Stimulated activated CD8-positive, alpha-beta memory T cell treated with anti-CD3 and anti-CD28 coated beads, Interleukin-2, amount 100 ng/mL, for 48 hours (primary cell): ENCODE measurements around the gene PPP5C.
"Not testable (repeated sequence)": the region's sequence is repeated elsewhere in the genome, so short reads cannot be mapped to it uniquely, and the experiment has no call there.

Experiments
- DNase-seq, 2 donors: peaks; one replicate each; pipeline ENCODE4 v3.0.0-alpha.2; 2020; ENCODE audit warnings: low read depth in 2 of 2

The PPP5C gene, protein sequence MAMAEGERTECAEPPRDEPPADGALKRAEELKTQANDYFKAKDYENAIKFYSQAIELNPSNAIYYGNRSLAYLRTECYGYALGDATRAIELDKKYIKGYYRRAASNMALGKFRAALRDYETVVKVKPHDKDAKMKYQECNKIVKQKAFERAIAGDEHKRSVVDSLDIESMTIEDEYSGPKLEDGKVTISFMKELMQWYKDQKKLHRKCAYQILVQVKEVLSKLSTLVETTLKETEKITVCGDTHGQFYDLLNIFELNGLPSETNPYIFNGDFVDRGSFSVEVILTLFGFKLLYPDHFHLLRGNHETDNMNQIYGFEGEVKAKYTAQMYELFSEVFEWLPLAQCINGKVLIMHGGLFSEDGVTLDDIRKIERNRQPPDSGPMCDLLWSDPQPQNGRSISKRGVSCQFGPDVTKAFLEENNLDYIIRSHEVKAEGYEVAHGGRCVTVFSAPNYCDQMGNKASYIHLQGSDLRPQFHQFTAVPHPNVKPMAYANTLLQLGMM

DNA sequence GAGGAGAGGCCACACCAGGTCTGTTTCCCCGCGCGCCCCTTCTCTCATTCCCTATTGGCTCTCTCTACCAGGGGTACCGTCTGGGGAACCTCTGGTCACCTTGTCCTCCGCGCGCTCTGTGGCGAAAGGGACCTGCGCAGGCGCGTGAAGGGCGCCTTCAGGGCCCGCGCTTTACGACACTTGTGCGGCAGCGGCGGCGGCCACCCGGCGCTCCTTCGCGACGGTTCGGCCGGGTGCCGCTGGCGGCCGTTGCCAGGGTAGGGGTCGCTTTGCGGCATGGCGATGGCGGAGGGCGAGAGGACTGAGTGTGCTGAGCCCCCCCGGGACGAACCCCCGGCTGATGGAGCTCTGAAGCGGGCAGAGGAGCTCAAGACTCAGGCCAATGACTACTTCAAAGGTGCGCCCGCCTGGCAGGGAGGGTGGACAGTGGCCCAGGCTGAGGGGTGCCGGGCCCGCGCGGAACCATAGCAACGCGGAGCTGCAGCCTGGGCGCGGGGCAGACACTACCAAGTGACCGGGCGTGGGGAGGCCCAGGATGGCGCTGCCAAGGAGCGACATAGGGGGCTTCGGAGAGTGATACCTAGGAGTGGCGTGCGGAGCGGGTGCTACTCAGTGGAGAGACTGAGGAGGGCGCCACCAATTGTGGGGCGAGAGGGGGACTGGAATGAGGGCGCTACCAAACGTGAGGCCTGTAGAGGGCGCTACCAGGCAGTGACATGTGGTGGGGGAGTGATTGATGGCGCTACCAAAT is at the start of gene PPP5C:
PPP5C (plus strand) TSS at position 267 of the 751 bp plus-strand sequence; CDS start at position 277, 10 bp downstream.
- peak; percentile 87 for DNase-seq

DNA sequence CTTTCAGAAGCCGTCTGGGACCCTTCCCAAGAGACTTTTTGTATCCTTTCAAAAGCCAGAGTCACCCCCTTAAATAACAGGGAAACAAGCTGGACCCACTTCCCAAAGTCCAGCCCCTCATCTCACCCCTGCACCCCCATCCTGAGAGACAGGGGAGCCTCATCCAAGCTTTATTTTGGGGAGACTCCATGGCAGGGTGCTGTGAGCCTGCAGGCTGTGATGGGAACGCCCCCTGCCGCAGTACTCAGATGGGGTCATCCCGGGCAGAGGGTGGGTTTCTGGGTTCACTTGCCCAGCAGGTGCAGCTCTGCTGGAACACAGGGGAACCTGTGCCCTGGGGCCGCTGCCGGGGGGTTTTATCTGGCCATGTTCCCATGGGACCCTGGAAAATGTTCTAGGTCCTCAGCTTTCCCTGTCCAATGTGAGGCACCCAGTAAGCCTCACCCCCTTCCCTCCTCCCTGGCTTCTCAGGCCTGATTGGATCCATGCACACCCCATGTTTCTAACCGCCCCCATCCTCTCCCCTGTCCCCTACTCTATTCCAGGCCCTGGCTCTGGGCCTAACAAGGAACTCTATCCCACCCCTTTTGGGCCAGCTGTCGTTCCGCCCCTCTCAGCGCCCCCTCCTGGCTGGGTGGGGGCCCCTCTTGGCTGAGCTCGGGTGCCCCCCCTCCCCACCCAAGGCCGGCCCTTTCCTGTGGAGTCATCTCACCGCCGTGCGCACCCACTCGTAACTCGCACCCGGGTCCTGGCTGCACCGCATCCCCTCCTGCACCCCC is 49.0 kb upstream of the PPP5C start:
- no peak for DNase-seq

DNA sequence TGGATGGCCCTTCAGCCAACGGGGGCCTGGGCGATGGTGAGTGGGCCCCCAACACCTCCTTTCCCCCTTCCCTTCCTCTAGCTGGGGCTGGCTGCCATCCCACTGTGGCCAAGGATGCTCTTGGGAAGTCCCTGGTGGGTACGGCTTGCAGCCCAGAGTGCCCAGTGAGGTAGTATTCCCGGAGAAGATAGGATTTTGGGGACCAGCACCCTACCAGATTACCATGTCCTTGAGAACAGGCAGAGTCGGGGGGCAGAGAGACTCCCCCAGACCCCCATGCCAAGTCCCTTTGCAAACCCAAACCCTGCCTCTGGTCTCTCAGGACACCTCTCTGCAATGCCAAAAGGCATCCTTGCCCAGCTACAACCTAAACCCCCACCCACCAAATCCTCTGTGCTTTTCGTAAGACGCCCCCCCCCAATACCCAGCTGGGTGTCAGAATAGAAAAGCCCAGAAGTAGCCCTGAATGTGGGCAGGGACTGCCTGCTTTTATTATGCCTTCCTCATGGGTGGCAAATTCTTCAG is 48.3 kb upstream of the PPP5C start:
- no peak for DNase-seq

DNA sequence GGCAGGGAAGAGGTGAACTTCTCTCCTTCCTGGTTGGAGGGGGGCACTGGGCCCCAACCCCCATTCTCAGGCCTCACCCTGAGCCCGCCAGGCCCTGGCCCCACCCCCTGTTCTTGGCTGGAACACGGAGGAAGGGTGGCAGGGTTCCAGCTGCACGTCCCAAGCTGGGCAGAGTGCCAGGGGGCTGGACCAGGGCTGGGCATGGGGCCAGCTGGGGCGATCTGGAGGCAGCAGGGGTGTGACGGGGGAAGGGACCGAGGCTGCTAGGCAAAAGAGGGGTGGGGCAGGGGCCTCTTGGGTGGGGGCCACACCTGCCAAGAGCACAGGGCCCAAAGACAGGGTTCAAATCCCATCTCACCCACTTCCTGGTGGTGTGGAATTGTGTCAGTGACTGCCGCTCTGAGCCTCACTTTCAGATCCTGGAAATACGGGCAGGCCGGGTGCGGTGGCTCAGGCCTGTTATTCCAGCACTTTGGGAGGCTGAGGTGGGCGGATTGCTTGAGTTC is 47.8 kb upstream of the PPP5C start:
- no peak for DNase-seq

DNA sequence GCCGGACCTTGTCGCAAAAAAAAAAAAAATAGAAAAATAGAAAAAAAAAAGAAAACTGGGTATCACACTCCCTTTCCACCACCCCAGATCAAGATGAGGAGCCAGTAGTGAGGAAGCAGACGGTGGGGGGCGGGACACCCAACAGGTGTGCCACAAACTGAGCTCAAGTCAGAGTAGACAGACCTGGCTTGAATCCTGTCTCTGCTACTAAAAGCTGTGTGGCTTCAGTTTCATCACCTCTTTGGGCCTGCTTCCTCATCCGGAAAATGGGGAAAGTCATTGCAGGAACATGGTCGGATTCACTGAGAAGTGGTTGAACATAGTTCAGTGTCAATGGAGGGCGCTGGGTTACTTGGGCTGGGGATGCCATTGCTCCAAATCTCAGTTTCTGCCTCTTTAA is 47.2 kb upstream of the PPP5C start:
- DNase-seq, result no peak

DNA sequence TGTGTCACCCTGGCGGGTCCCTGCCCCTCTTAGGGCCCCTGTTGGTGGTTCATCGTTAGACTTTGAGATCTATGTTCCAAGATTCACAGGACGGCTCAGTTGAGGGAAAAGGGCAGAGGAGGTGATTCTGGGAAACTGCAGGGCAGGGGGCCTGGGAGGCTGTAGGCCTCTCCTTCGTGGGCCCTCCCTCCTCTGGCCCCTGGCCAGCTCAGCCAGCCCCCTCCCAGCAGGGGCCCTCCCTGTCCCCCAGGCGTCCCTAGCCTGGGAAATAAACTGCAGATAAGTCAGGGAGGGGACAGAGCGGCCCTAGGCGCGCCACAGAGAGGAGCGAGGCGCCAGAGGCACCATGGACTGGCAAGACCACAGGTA is 43.6 kb upstream of the PPP5C start:
- no peak for DNase-seq

DNA sequence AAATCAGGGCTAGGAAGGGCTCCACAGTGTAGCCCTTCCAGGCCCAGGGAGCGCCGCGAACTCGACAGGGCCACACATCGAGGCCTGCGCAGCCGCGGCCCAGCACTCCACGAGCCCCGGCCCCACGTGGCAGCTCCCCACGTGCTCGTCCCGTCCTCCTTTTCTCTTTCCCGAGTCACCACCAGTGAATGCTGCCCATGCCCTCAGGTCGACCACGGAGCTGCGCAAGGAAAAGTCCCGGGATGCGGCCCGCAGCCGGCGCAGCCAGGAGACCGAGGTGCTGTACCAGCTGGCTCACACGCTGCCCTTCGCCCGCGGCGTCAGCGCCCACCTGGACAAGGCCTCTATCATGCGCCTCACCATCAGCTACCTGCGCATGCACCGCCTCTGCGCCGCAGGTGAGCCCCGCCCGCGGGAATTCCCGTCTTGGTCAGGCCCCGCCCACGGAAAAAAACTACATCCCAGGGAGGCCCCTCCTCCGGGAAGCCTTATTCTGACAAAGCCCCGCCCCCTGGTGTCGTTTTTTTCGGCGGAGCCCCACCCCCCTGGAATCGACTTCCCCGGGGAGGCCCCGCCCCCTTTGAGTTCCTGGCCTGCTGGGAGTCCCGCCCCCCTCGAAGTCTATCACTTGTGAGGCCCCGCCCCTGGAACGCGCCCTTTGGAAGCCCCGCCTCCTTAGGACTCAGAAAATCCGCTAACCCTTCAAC is 43.0 kb upstream of the PPP5C start:
- DNase-seq, result no peak

DNA sequence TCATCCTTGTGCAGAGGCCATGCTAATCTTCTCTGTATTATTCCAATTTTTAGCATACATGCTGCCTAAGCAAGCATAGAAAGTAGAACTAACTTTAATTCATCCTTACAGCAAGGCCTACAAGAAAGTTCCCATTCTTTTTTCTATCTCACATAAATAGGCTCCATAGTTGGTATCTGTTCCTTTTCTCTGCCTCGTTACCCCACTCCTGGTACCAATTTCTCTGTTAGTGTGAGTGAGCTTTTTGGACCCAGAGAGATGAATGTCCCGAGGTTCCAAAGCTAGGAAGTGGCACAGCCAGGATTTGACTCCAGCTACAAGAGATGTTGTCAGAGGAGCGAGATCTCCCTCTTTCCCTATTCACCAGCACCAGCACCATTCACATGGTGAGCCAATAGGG is 40.4 kb upstream of the PPP5C start:
- no peak for DNase-seq

DNA sequence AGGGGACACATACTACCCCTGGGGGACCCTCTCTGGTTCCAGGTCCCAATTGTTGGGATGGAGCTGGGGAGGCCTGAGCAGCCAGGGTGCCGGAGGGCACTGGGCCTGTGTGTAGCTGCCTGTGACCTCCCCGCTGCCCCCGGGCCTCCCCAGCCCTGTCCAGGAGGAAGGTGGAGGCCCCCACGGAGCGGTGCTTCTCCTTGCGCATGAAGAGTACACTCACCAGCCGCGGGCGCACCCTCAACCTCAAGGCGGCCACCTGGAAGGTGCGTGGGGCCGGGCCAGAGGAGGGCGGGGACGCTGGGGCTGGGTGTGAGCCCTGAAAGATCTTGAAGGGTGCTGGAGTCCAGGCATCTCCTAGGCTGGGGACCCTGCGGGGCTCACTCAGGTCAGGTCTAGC is 38.4 kb upstream of the PPP5C start:
- no peak for DNase-seq

DNA sequence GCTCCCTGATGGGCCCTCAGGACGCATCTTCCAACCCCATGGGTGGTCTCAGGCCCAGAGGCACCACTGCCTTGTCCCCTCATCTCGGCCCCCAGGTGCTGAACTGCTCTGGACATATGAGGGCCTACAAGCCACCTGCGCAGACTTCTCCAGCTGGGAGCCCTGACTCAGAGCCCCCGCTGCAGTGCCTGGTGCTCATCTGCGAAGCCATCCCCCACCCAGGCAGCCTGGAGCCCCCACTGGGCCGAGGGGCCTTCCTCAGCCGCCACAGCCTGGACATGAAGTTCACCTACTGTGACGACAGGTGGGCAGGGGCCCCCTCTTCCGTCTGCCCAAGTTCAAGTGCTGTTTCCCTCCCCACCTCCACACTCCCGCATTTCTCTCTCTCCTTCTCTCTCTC is 37.8 kb upstream of the PPP5C start:
- no peak for DNase-seq

DNA sequence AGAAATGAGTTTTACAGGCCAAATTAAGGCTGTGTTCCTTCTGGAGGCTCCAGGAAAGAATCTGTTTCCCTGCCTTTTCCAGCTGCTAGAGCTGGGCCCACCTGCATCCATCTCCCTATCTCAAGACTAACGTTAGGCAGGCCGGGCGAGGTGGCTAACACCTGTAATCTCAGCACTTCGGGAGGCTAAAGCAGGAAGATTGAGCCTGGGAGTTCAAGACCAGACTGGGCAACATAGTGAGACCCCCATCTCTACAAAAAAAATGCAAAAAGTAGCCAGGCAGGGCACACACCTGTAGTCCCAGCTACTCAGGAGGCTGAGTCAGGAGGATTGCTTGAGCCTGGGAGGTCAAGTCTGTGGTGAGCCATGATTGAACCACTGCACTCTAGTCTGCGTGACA is 35.4 kb upstream of the PPP5C start:
- no peak for DNase-seq

DNA sequence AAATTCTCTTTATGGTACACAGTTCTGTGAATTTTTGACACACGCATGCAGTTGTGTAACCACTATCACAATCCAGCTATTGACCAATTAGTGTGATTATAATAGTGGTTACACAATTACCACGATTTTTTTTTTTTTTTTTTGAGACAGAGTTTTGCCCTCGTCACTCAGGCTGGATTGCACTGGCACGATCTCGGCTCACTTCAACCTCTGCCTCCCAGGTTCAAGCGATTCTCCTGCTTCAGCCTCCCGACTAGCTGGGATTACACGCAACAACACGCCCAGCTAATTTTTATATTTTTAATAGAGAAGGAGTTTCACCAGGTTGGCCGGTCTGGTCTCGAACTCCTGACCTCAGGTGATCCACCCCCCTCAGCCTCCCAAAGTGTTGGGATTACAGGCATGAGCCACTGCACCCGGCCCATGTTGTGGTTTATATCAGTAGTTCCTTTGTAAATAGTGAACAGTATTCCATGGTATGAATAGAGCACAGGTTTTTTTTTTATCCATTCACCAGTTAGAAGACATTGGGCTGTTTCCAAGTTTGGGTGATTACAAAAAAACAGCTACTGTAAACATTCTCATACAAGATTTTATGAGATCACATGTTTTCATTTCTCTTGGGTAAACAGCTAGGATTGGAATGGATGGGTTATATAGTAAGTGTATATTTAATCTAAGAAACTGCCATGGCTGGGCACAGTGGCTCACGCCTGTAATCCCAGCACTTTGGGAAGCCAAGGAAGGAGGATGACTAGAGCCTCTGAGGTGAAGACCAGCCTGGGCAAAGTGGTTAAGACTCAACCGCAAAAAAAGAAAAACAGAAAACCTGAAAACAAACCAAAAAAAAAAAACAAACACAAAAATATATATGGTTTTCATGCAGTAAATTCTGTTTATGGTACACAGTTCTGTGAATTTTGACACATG is 33.1 kb upstream of the PPP5C start:
- not testable (repeated sequence) for DNase-seq

DNA sequence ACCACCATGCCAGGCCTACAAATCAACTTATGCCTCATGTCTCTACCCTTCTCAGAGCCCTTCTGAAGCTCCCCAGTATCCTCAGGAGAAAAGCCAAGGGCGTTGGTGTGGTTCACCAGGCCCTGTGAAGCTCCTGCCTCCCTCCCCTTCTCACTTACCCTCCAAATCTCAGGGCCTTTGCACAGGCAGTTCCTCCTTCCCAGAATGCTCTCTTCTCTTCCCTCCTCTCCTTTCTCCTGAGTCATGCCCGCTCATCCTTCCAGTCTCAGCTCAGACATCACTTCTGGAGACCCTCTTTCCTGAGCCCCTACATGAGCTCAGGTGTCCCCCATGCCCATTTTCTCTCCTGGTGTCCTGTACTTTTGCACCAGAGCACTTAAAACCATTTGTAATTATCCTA is 29.5 kb upstream of the PPP5C start:
- DNase-seq, result no peak

DNA sequence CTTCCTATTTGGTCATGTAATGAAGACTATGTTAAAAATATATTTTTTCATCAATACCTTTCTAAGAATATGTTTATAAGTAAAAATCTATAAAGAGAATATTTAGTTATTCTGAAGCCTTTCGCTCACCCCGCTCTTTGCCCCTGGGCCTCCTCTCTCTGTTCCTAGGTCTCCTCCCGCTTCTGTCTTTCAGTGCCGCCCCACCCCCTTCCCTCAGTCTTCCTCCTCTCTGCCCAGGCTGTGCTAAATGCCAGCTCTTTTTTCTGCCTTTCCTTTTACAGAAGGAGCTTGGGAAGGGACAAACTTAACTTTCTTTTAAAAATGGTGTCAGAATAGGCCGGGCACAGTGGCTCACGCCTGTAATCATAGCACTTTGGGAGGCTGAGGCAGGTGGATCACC is 27.3 kb upstream of the PPP5C start:
- no peak for DNase-seq

DNA sequence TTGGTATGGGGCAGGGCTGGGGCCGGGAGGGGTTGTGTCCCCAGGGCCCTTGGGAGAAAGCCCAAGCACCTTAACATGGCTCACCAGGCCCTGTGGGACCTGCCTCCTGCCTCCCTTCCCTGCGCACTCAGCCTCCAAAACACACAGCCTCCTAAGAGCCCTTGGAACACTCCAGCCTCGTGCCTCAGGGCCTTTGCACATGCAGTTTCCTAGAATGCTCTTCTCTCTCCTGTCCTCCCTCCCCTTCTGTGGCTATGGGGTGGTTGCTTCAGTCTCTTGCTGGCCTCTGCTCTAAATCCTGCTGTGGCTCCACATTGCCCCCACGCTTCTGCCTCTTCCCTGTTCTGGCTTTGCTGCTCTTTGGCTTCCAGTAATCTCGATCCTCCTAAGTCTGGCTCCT is 26.3 kb upstream of the PPP5C start:
- no peak for DNase-seq

DNA sequence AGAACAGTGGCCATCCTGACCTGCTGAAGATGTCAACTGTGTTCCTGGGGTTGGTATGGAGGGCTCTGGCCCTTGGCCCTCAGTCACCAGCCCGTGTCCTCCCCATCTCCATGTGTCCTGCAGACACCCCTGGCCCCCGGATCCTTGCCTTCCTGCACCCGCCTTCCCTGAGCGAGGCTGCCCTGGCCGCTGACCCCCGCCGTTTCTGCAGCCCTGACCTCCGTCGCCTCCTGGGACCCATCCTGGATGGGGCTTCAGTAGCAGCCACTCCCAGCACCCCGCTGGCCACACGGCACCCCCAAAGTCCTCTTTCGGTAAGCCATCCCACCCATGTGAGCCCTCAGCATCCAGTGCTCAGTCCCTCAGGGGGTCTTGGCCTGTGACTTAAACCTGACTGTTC is 25.2 kb upstream of the PPP5C start:
- DNase-seq, result no peak

DNA sequence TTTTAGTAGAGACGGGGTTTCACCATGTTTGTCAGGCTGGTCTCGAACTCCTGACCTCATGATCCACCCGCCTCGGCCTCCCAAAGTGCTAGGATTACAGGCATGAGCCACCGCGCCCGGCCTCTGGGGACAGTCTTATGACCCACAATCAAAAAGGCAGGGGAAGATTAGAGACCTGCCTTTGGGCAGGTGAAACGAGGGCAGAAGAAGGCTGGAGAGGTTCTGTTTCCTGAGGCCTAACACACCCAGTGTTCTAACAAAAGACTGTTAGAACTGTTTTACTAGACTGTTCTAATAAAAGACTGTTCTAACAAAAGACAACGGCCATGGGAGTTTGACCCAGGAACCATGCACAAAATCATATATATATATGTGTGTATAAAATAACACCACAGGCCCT is 23.7 kb upstream of the PPP5C start:
- not testable (repeated sequence) for DNase-seq

DNA sequence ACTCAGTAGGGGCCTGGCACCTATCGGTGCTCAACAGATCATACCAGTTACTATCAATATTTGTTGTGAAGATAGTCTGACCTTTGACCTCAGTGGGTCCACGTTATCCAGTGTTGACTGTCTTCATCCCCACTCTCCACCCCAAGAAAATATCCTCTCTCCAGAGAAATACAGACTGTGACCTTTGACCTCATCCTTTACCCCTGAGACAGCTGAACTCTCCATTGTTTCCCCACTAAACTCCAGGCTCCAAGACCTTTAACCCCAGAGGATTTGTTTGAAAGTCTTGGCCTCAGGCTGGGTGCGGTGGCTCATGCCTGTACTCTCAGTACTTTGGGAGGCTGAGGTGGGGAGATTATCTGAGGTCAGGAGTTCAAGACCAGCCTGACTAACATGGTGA is 22.6 kb upstream of the PPP5C start:
- no peak for DNase-seq

DNA sequence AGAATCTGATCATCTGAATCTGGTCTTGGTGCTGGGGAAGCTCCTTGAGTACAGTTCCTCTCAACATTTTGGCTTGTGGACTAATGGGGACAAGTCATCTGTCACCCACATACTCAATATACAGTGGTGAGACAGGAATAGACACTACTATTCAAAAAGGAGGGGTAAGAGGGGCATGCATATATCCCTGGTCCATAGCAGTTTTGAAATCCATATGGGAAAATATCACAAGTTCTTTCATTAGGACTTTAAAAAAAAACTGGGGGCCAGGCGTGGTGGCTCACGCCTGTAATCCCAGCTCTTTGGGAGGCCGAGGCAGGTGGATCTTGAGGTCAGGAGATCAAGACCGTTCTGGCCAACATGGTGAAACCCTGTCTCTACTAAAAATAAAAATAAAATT is 20.3 kb upstream of the PPP5C start:
- no peak for DNase-seq

DNA sequence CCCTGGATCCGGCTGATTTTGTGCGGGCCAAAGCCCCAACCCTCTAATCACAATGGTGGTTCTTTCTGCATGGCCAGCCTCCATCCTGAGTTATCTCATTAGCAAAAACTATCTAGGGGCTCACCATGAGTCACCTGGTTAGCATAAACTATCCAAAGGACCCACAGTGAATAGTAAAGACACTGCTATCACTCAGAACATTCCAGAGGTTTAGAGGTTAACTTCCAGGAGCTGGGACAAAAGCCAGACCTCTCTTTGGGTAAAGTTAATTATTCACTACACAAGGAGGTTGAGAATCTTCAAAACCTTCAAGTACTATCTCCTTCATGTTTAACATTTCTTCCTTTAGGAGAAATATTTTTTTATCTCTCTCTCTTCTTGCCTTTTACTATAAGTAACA is 18.8 kb upstream of the PPP5C start:
- no peak for DNase-seq
